ENCODE measurements around the gene GAB1.

GRCh38 chr4:143396695-143397094 is 60.0 kb downstream of the GAB1 start:
- TF ChIP-seq CTCF (IDR thresholded peaks at IDR 0.05; ENCODE audit: control extremely low read depth in 1 of 3, insufficient read depth in 1 of 3, low read depth in 1 of 3, low read length in 3 of 3) (peak; percentile 24 to 34 (median 27)), ZNF274 (IDR thresholded peaks at IDR 0.05; ENCODE audit: borderline replicate concordance, extremely low read depth, low read length) (no peak), JUND (IDR thresholded peaks at IDR 0.05; ENCODE audit: low read length) (no peak), SRF (IDR thresholded peaks at IDR 0.05; ENCODE audit: low read depth, low read length) (no peak), USF2 (IDR thresholded peaks at IDR 0.05; ENCODE audit: low read length) (no peak), POLR2A (IDR thresholded peaks at IDR 0.05; ENCODE audit: control extremely low read depth in 1 of 2, low read depth in 2 of 2, low read length in 2 of 2) (no peak), CEBPB (IDR thresholded peaks at IDR 0.05; ENCODE audit: low read depth, low read length) (no peak), PHF8 (conservative IDR thresholded peaks at IDR 0.05; ENCODE audit: low read depth, low read length) (no peak), TEAD4 (IDR thresholded peaks at IDR 0.05; ENCODE audit: low read depth, low read length) (no peak), POLR2AphosphoS5 (IDR thresholded peaks at IDR 0.05; ENCODE audit: low read depth, low read length) (no peak), EGR1 (IDR thresholded peaks at IDR 0.05; ENCODE audit: borderline replicate concordance, low read depth, low read length) (no peak), BRCA1 (IDR thresholded peaks at IDR 0.05; ENCODE audit: low read depth, low read length) (no peak)
